GM12878 (cell line): ENCODE measurements around the gene UNC5B.

Experiments used
- FOS ChIP-seq: IDR thresholded peaks from 3 replicates; pipeline ENCODE4 v1.6.1; 2011; ENCODE audit warnings: borderline replicate concordance; ENCODE audit not compliant: insufficient read length; ENCODE audit errors: extremely low read depth
- HDAC2 ChIP-seq: fragments of 200-600 bp; sonication (generic); IDR thresholded peaks from 2 replicates; pipeline ENCODE4 v1.6.1; 2017
- MXI1 ChIP-seq: fragments of 150-350 bp; IDR thresholded peaks from 2 replicates; pipeline ENCODE4 v1.6.1; 2011; ENCODE audit warnings: low read depth, mild to moderate bottlenecking, inconsistent platforms, low read length, improper control_type of control experiment
- NRF1 ChIP-seq: conservative IDR thresholded peaks from 2 replicates; pipeline ENCODE4 v1.6.1; 2011; ENCODE audit warnings: mild to moderate bottlenecking, low read depth, low read length, improper control_type of control experiment
- RAD21 ChIP-seq: IDR thresholded peaks from 2 replicates; pipeline ENCODE4 v1.6.1; 2011; ENCODE audit warnings: mild to moderate bottlenecking, low read depth, low read length, moderate library complexity; ENCODE audit not compliant: insufficient read depth
- TF ChIP-seq, protein P1 (sequence below), 3 experiments: IDR thresholded peaks in 2 of 3; conservative IDR thresholded peaks in 1 of 3; 2 replicates each; pipeline ENCODE4 v1.5.1; 2011; ENCODE audit warnings: low read depth in 3 of 3, low read length in 3 of 3, mild to moderate bottlenecking in 3 of 3, control low read depth in 2 of 3, moderate library complexity in 2 of 3, inconsistent platforms in 1 of 3, mixed read lengths in 1 of 3; ENCODE audit not compliant: control insufficient read depth in 2 of 3, insufficient read depth in 1 of 3; ENCODE audit errors: extremely low read depth in 1 of 3

DNA sequence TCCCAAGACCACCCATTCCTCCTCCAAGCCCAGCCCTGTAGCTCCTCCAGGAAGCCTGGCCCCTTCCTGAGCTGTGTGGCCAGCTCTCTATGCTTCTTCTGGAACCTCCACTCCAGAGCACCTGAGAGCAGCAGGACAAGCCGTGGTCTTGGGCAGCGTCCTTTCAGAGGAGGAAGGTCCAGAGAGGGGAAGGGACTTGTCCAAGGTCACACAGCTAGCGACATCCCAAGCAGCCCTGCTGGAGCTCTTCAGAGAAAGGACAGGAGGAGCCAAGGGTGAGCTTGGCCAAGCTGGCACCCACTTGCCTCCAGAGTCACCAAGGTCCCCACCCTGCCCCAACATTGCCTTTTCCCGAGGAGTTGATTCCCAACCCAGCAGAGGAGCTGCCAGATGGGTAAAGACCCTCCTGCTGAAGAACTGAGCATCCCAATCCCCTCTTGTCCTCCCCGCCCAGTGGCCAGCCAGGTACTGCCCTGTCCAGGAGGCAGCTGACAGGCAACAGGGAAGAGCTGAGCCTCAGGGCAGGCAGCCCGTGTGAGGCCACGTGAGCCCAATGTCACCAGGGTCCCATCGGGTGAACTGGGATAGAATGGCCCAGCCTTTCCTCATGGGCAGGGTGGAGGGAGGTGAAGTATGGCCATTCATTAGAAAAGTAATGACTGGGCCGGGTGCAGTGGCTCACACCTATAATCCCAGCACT lies 46.2 kb downstream of the UNC5B start:
- no peak for TF ChIP-seq NRF1
- TF ChIP-seq, protein P1, sequence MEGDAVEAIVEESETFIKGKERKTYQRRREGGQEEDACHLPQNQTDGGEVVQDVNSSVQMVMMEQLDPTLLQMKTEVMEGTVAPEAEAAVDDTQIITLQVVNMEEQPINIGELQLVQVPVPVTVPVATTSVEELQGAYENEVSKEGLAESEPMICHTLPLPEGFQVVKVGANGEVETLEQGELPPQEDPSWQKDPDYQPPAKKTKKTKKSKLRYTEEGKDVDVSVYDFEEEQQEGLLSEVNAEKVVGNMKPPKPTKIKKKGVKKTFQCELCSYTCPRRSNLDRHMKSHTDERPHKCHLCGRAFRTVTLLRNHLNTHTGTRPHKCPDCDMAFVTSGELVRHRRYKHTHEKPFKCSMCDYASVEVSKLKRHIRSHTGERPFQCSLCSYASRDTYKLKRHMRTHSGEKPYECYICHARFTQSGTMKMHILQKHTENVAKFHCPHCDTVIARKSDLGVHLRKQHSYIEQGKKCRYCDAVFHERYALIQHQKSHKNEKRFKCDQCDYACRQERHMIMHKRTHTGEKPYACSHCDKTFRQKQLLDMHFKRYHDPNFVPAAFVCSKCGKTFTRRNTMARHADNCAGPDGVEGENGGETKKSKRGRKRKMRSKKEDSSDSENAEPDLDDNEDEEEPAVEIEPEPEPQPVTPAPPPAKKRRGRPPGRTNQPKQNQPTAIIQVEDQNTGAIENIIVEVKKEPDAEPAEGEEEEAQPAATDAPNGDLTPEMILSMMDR (IDR thresholded peaks at IDR 0.05 in 2 of 3, conservative IDR thresholded peaks at IDR 0.05 in 1 of 3; ENCODE audit: control insufficient read depth in 2 of 3, extremely low read depth in 1 of 3, insufficient read depth in 1 of 3, low read depth in 3 of 3, low read length in 3 of 3) = no peak
- no peak for TF ChIP-seq HDAC2
- no peak for TF ChIP-seq FOS
- TF ChIP-seq MXI1 = no peak
- TF ChIP-seq RAD21 = no peak
